ENCODE results near the gene DLGAP3.

The DLGAP3 gene

DNA sequence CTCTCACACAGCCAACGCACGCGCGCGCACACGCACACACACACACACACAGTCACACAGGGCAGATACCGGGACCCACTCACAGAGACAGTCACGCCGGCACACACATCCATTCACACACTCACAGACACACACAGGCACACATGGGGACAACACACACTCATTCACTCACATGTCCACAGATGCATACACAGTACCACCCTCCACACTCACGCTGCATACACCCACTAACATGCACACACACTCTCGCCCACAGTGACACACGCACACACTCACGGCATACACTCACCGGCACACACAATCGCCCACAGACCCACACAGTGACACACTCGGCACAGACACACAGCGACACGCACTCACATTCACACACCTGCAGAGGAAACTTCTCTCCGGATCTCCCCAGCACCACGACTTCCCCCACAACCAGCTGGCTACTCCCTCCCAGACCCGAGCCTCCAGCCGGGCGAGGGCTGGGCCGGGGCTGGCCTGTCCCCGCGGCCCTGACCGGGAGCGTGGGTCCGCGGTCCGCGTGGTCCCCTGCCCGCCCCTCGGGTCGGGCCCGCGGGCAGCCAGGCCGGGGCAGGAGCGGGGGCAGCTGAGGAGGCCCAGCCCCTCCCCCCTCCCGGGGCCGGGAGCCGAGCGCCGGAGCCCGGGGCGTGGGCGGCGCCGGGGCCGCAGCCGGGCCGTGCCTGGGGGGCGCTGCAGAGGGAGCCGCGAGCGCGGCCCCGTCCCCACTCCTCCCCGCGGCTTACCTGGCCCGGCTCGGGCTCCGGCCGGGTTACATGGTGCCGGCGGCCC is 552 bp downstream of the DLGAP3 start:
- no peak for DNase-seq (ENCODE audit: low read depth)

DNA sequence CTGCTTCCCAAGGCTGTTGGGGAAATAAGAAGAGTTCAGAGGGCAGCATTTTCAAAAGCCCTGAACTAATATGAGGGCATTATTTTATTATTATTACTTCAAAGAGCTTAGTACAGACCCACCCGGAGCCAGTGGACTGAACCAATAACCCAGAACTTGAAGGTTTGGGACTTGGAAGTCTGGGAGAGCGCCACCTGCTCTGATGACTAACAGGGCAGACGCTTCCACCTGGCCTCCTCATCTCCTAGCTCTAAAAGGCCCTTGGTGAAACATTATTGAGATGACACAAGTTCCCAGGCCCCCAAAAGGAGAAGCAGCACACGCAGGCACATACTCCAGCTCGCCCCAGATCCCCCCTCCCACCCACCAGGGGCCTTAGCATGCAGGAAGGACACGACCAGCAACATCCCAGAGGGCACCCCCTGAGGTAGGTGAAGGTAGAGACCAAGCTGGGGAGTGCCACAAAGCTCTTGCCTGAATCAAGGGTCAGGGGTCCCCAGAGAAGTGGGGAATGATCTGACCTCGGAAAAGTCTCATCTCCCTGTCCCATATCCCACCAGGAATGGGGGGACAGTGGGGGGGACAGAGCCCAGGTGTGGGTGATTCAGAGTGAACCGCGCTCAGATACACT is 1.3 kb downstream of the DLGAP3 start:
- no peak for DNase-seq (ENCODE audit: low read depth)

DNA sequence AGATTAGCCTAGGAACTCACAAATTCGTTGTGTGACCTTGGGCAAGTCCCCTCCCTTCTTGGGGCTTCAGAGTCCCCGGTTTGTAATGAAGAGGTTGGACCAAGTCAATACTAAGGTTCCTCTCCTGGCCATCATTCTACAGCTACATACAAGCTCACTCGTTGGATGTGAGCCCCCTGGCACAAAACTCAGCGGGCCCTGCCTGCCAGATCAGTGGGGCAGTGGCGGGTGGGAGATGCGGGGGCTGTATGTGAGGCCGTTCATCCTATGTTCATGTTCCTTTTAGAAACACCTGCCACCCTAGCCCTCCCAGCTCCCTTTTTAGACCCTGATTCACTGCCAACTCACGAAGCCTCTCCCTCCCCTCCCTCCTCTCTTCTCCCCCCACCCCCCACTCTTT is 2.1 kb downstream of the DLGAP3 start:
- DNase-seq (ENCODE audit: low read depth) = no peak

DNA sequence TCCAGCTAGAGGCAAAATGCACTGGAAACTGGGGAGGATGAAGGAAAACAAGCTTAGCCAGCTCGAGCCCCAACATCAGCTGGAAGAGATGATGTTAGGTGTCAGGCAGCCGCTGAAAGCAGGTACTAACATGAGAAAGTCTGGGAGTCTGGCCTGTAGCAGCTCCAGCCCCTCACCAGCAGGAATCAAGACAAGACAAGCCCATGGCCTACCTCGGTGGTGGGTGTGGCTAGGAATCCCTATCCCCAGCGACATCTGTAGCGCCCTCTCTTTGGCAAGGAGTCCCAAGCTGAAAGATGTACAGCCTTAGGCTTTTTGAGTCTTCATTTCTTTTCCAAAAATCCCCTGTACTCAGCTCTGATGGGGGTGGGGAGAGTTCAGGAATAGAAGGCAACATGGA is 2.6 kb downstream of the DLGAP3 start:
- DNase-seq (ENCODE audit: low read depth) = no peak

DNA sequence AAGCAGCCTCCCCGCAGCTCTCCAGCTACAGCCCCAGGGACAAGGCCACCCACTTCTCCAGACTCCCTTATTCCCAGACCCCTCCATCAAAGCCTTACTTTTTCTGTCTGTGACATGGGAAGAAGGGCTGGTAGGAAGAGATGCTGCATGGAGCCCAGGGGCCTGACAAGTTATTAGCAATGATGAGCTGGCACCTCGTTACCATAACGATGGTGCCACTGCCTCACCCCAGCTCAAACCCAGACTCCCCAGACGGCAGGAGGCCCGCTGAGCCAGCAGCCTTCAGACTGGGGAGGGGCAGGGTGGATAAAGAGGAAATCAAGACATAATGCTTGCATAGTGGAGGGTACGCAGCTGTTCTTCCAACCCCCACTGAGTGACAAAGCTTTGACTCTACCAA is 3.3 kb downstream of the DLGAP3 start:
- DNase-seq (ENCODE audit: low read depth) = no peak

DNA sequence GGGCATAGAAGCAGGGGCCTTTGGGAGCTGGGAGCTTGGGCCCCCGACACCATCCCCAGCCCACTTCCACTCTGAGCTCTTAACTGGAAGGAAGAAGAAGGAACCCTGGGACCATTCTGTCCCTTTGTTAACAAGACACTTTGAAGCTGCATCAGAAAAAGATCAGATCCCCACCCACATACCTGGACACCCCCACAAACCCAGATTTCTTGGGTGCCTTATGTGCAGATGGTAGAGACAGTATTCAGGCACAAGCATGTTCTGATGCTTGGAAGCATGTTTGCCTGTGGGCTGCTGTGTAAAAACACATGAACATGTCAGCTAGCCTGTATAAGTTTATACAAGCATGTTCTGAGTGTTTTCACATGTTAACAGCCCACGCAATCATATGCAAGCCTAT is 3.7 kb downstream of the DLGAP3 start:
- DNase-seq (ENCODE audit: low read depth) = no peak

DNA sequence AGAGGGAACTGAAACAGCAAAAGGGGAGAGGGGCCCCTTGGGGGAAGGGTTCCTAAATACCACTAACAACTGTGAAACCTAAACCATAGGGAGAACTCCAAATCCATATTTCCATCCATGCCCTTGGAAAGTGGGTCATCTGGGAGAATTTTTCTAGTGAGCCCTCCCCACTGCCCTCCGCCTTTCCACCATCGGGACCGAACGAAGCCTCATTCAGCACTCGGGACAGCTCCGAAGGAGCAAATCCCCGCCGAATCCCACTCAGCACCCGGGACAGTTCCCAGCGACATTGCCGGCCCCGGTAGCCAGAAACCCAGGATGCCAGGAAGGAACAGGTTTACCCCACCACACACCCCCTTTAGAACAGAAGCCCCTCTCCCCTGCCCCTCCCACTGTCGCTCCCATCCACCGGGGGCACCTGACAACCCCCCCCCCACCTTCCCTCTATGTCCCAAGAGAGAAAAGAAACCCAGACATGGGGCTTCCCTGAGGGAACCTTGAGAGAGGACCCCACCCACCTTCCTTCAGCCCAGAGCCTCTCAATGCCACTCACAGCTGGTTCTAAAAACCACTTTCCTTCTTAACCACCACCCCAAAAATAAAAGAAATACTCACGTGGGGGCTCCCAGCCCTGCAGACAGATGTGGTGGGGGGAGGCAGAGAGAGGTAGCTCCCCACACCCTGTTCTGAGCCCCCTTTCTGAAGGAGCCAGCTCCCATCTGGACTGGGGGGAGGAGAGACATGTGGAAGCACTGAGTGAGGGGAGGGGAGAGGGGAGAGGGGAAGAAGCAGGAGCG is 4.5 kb downstream of the DLGAP3 start:
- DNase-seq (ENCODE audit: low read depth) = peak; percentile 54

DNA sequence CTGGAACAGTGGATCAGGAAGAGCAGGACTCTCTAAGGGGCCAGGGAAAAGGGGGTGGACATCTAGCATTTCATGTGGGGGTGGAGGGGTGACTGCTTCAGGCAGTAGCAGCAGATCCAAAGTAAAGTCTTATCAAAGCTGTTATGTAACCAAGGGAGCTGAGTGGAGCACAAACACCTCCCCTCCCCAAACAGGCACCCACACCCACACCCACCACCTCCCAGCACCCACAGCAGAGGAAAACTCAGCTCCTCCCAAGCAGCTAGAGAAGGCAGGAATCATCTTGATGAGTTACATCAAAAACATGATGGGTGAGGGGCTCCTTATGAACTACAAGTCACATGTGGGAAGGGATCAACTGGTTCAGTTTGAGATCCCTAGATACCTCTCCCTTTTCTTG is 6.0 kb downstream of the DLGAP3 start:
- no peak for DNase-seq (ENCODE audit: low read depth)

DNA sequence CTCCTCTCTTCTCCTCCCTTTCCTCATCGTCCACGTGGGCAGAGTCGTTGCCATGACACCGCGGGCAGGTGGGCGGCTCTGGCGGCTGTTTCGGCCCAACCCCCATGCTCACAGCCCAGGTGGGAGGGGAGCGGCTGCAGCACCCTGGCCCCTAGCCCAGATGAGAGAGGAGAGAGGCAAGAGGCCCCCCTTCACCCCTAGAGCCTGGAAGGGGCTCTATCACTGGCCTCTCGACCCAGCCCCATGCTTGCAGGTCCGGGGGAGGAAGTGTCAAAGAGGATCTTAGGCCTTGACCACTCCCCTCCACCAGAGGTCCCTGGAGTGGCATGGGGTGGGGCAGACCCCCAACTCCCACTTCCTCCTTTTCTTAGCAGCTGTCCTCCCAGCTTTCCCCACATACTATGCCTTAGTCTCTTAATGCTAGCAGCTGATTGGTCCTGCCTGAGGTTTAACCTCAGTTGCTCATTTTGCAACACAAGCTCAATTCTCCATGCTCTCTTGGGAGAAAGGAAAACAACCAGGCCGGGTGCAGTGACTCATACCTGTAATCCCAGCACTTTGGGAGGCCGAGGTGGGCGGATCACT is 10.4 kb downstream of the DLGAP3 start:
- DNase-seq (ENCODE audit: low read depth) = peak; percentile 14

DNA sequence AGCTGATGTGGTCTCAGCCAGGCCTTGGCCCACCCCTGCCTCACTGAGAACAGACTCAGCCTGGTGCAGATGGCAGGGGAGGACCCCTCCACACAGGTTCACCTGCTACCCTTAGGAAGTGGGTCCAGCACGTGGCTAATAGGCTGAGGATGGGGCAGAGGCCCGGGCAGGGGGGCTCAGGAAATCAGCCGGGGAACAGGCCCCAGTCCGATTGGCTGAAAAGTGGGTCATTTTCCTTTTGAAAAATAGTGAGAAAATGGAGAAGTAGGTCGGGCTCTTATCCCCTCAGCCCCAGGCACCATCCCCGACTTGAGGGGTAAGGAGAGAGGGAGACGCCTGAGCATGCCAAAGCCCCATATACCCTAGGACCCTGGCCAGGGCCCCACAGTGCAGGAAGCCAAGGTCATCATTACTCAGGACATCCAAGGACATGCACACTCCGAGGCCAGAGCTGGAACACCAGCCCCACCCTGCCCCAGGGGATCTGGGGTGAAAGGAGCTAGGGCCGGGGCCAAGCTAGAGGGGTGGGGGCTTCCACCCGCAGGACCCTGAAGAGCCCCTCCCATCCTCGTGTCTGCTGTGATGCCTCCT is 11.0 kb downstream of the DLGAP3 start:
- no peak for DNase-seq (ENCODE audit: low read depth)

DNA sequence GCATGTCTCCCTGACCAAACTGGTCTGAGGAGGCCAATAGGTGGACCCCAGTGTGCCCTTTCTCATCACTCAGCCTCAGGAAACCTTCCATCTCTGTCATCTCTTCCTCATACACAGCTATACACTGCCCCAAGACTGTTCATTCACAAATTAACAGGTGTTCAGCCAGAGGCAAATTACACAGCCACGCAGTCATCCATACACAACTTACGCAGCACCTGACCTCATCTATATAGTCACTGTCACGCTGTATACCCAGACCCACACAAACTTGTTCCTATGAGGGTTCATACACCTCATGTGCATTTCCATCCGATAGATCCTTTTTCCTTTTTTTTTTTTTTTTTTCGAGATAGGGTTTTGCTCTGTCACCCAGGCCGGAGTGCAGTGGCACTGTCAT is 12.4 kb downstream of the DLGAP3 start:
- no peak for DNase-seq (ENCODE audit: low read depth)

DNA sequence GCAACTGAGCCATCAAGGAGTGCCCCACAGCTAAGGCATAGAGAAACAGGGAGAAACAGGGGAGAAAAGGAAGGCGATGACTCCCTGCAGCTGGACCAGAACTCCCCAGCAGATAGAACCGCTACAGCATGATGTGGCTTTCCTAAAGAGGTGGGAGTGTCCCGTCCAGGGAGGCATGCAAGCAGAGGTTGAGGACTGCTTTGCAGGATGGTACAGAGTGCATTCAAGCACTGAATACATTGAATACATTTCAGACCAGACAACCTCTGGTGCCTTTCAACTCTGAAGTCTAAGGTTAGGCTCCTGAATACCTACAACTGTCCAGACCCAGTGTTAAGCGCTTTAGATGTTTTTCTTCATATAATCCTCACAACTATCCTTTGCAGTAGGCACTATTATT is 13.3 kb downstream of the DLGAP3 start:
- DNase-seq (ENCODE audit: low read depth) = no peak

DNA sequence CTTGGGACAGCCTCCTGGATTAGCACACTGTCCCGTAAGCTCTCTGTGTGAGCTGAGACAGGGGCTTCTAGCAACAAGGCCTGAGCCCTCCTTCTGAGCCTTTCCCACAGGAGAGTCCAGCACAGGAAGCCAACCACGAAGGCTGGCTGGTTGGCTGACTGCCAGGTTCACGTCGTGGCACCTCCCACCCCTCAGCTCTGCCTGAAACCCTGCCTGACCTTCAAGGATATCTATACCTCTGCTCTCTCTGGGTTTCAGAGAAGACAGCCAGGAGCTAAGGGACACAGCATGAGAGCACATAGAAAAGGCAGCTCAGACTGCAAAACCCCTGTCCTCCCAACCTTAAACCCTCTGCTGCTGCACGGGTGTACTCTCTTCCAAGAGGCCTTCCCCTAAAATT is 13.9 kb downstream of the DLGAP3 start:
- DNase-seq (ENCODE audit: low read depth) = no peak

DNA sequence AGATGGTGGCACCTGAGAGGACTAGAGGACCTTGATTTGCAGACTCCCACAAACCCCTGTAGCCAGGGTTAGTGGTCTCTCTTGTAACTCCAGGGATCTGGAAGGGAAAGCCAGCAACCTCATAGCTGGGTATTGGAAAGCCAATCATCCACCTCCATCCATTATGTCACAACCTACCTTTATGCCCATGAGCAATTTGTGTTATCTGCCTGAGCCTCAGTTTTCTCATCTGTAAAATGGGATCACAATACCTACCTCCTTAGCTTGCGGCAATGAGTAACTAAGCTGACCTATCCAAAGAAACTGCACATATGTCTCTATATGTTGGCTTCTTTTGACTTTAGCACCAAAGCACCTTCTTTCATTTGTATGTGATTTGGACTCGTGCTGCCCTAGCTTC is 14.5 kb downstream of the DLGAP3 start:
- no peak for DNase-seq (ENCODE audit: low read depth)

DNA sequence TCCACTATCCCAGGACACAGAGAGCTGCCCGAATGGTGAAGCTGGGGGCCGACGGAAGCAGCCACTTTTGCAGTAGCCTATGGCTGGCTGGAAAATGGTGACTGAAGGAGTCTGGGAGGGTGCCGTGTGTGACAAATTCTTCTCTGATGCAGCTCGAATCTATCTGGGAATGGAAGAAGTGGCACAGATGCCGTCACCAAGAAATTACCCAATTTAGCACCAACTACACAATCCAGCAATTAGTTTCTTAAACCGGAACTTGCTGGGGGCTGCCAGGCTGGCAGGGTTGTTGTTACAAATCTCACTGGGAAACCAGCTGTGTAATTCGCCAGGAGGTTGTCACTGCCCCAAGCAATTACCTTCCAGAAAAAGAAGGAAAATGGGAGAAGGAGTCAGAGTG is 18.0 kb downstream of the DLGAP3 start:
- no peak for DNase-seq (ENCODE audit: low read depth)

DNA sequence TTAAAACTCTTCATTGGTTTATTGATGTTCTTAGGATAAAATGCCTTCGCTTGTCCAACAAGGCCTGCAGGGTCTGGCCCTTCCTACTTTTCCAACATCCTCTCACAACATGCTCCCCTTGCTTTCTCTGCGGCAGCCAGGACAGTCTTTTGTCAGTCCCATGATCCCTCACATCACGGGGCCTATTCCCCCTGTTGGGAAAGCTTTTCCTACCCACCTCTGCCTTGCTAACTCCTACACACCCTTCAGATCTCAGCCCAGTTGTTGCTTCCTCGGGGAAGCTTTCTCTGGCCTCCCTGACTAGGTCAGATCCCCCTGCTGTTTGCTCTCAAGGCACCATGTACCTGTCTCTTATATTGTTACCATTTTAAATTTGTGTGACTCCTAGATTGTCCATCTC is 19.0 kb downstream of the DLGAP3 start:
- DNase-seq (ENCODE audit: low read depth) = no peak

DNA sequence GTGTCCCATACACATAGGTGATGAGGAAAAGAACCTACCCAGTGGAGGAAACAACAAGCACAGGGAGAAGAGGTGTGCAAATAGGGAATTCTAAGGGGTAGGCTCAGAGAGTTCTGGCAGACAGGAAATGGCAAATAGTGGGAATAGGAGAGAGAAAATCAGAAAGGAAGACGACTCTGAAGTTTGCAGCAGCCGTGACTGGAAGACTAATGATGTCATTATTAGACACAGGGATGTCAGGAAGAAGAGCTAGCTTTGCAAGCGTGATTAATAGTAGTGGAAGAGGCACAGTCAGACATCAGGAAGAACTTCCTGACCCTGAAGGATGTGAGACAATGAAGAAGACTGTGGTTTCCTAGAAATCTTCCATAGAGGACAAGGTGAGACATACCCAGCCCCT is 21.1 kb downstream of the DLGAP3 start:
- no peak for DNase-seq (ENCODE audit: low read depth)

DNA sequence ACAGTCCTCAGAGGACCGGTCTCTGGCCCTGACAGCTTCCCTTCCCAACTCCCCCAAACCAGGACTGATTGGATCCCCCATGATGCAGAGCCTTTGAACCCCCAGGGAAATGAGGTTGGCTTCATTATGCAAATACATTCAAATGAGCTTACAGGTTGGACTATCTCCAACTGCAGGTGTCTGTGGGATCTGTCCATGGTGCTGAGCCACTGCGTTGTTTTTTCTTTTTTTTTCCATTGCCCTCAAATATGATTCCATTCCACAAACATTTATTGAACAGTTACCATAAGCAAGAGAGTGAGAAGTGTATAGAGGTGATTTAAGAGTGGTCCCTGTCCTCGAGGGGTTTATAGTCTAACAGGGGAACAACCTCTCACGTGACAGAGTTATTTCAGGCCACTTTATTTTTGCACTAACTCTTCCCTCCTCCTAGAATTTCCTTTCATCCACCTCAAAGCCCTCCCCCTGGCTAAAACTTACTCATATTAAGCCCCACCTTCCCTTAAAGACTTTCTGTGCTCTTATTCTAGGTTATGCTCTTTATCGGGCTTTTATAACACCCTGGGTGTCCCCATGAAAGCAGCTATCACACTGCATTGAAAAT is 21.9 kb downstream of the DLGAP3 start:
- no peak for DNase-seq (ENCODE audit: low read depth)

DNA sequence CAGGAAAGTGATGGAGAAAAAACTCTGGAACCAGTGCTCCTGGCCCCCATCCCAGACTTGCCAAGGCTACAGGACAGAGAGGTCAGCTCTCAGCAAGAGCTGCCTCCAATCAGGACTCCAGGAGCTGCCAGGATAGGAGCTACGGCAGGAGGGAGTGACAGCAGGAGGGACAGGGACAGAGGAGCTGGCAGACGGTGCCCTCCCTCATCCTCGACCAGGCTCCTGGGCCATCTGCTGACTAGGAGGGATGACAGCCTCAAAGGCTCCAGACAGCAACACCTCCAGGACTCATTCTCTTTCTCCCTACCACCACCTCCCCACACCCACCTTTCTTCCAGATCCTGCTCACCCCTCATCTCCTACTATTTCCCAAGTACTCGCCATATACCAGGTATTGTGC is 22.7 kb downstream of the DLGAP3 start:
- DNase-seq (ENCODE audit: low read depth) = no peak

DNA sequence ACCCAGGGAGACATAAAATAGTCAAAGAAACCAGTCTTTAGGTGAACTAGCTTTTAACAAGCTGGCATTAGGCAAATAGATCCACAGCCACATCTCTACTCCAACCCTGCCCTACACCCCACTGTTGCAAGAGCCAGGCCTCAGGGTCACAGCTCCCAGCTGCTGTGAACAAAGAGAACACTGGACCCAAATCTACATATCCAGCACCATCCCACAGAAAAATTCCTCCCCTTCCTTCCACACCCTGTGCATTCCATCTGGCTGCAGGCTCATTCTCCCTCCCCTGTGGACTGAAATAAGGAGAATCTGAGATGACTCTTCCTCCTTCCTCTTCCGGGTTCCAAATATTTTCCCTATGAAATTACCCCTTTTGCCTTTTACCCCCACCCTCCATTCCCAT is 23.2 kb downstream of the DLGAP3 start:
- no peak for DNase-seq (ENCODE audit: low read depth)

DNA sequence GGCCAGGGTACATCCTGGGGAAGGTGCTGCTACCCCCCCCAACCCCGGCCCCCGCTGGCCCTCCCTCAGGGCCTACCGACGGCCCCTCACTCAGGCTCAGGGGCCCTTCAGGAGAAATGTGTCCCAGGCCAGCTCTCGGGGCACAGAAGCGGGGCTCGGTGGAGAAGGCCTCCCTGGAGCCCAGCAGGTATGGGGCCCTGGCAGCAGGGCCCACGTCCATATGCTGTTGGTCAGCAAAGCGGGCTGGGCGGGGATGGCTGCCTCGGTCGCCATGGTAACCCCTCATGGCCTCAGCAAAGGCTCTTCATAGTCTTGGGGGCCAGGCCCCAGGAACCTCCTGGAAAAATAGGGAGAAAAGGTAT is 24.4 kb downstream of the DLGAP3 start:
- no peak for DNase-seq (ENCODE audit: low read depth)
